IMR-90 (cell line): Measurements from ENCODE around the gene FFAR1. TPM values are rescaled to one million over a fixed set of nuclear protein-coding genes. Genes with fewer than 3 reads are reported as not detected.

Source experiments
- ATAC-seq: fragments of 200-7000 bp; cut with Tn5 transposase; 2 replicates; pipeline ENCODE4 v1.9.1; 2020; ENCODE audit warnings: low read depth, mild to moderate bottlenecking, moderate library complexity
- BruUV-seq: library from RNA; stranded (reverse); fragments of 400-500 nt; replicated peaks from 2 replicates; lab custom pipeline; 2021; lab: Mats Ljungman, UMichigan
- CTCF ChIA-PET: fragments of 300-600 bp; formaldehyde crosslinking; extraction: SDS; loops from one replicate; lab custom pipeline; 2021; ENCODE audit warnings: antibody characterized with exemption; lab: Yijun Ruan, JAX
- POLR2A ChIA-PET: fragments of 300-600 bp; sonication (Branson Sonifier 250); formaldehyde crosslinking; loops from one replicate; lab custom pipeline; 2022; ENCODE audit warnings: antibody characterized with exemption; ENCODE audit not compliant: unreplicated experiment; lab: Charles Lee
- DNase-seq: peaks from one replicate; pipeline ENCODE4 v3.0.0; 2013
- H2AFZ ChIP-seq: replicated peaks from 2 replicates; pipeline ENCODE3; 2013; ENCODE audit warnings: low read length, mild to moderate bottlenecking; ENCODE audit not compliant: poor library complexity
- H2AK5ac ChIP-seq: 2 replicates; pipeline ENCODE4 v1.6.1; 2013; ENCODE audit warnings: low read depth, low read length, inconsistent platforms
- H2AK9ac ChIP-seq: replicated peaks from 2 replicates; pipeline ENCODE3; 2013; ENCODE audit warnings: mild to moderate bottlenecking, low read depth, low read length, moderate library complexity; ENCODE audit not compliant: poor library complexity
- H2BK120ac ChIP-seq: 2 replicates; pipeline ENCODE4 v1.6.1; 2013; ENCODE audit warnings: low read depth, low read length, inconsistent platforms
- H2BK15ac ChIP-seq: 3 replicates; pipeline ENCODE4 v1.6.1; 2013; ENCODE audit warnings: low read depth, low read length, inconsistent platforms
- H2BK20ac ChIP-seq: 2 replicates; pipeline ENCODE4 v1.6.1; 2013; ENCODE audit warnings: low read depth, mild to moderate bottlenecking, inconsistent platforms, low read length, moderate library complexity
- H2BK5ac ChIP-seq: 2 replicates; pipeline ENCODE4 v1.6.1; 2013; ENCODE audit warnings: mild to moderate bottlenecking, low read depth, low read length, inconsistent platforms; ENCODE audit not compliant: poor library complexity, severe bottlenecking
- H3K14ac ChIP-seq: replicated peaks from 2 replicates; pipeline ENCODE4 v1.6.1; 2013; ENCODE audit warnings: low read depth, low read length, inconsistent platforms
- H3K18ac ChIP-seq: 2 replicates; pipeline ENCODE4 v1.6.1; 2013; ENCODE audit warnings: low read depth, low read length, control low read depth
- H3K23ac ChIP-seq: 2 replicates; pipeline ENCODE4 v1.6.1; 2013; ENCODE audit warnings: low read depth, low read length, inconsistent platforms
- H3K27ac ChIP-seq: 2 replicates; pipeline ENCODE4 v1.5.1; 2013; ENCODE audit warnings: mild to moderate bottlenecking, control low read depth, low read length; ENCODE audit not compliant: insufficient read depth
- H3K27me3 ChIP-seq: 2 replicates; pipeline ENCODE4 v1.6.1; 2013; ENCODE audit warnings: low read length; ENCODE audit not compliant: control insufficient read depth, insufficient read depth
- H3K36me3 ChIP-seq: 2 replicates; pipeline ENCODE4 v1.6.1; 2013; ENCODE audit warnings: low read length, mixed read lengths; ENCODE audit not compliant: control insufficient read depth, insufficient read depth
- H3K4ac ChIP-seq: 2 replicates; pipeline ENCODE4 v1.6.1; 2013; ENCODE audit warnings: low read depth, low read length, inconsistent platforms
- H3K4me1 ChIP-seq: 2 replicates; pipeline ENCODE4 v1.6.1; 2013; ENCODE audit warnings: low read length, mixed read lengths; ENCODE audit not compliant: control insufficient read depth, insufficient read depth
- H3K4me2 ChIP-seq: 2 replicates; pipeline ENCODE4 v1.6.1; 2013; ENCODE audit warnings: low read depth, mild to moderate bottlenecking, control low read depth, low read length, moderate library complexity
- H3K4me3 ChIP-seq: 2 replicates; pipeline ENCODE4 v1.5.1; 2013; ENCODE audit warnings: low read depth, mild to moderate bottlenecking, control low read depth, low read length, moderate library complexity; ENCODE audit not compliant: insufficient read depth
- H3K56ac ChIP-seq: 2 replicates; pipeline ENCODE4 v1.6.1; 2013; ENCODE audit warnings: low read length, inconsistent platforms; ENCODE audit not compliant: insufficient read depth; ENCODE audit errors: extremely low read depth
- H3K79me1 ChIP-seq, 2 experiments: 2 replicates each; pipeline ENCODE4 v1.6.1; 2013; ENCODE audit warnings: low read length in 2 of 2, inconsistent platforms in 1 of 2, low read depth in 1 of 2
- H3K9ac ChIP-seq: 2 replicates; pipeline ENCODE4 v1.6.1; 2013; ENCODE audit warnings: low read depth, low read length, control low read depth
- H3K9me1 ChIP-seq: 2 replicates; pipeline ENCODE4 v1.6.1; 2013; ENCODE audit warnings: low read length, inconsistent platforms; ENCODE audit not compliant: insufficient read depth
- H3K9me3 ChIP-seq: 2 replicates; pipeline ENCODE4 v1.6.1; 2013; ENCODE audit warnings: low read length; ENCODE audit not compliant: control insufficient read depth, insufficient read depth
- H4K20me1 ChIP-seq: 2 replicates; pipeline ENCODE4 v1.6.1; 2013; ENCODE audit warnings: low read length, inconsistent platforms; ENCODE audit not compliant: insufficient read depth
- H4K5ac ChIP-seq: 2 replicates; pipeline ENCODE4 v1.6.1; 2013; ENCODE audit warnings: mild to moderate bottlenecking, low read depth, low read length, control low read depth
- H4K8ac ChIP-seq, 2 experiments: 2 replicates each; pipeline ENCODE4 v1.6.1; 2013; ENCODE audit warnings: low read depth in 2 of 2, low read length in 2 of 2, control low read depth in 1 of 2, inconsistent platforms in 1 of 2
- H4K91ac ChIP-seq: 2 replicates; pipeline ENCODE4 v1.6.1; 2013; ENCODE audit warnings: low read depth, low read length, inconsistent platforms; ENCODE audit not compliant: insufficient read depth
- BHLHE40 ChIP-seq: fragments of 150-350 bp; IDR thresholded peaks from 2 replicates; pipeline ENCODE4 v1.6.1; 2016; ENCODE audit warnings: mild to moderate bottlenecking, low read depth, low read length
- CTCF ChIP-seq: conservative IDR thresholded peaks from 2 replicates; pipeline ENCODE4 v1.5.1; 2012; ENCODE audit warnings: mild to moderate bottlenecking, low read depth, low read length, improper control_type of control experiment
- MAFK ChIP-seq: IDR thresholded peaks from 2 replicates; pipeline ENCODE4 v1.6.1; 2012; ENCODE audit warnings: low read depth, low read length, improper control_type of control experiment
- MAZ ChIP-seq: IDR thresholded peaks from 2 replicates; pipeline ENCODE4 v1.6.1; 2012; ENCODE audit warnings: low read depth, mild to moderate bottlenecking, low read length, improper control_type of control experiment, moderate library complexity, borderline replicate concordance
- MXI1 ChIP-seq: IDR thresholded peaks from 2 replicates; pipeline ENCODE4 v1.6.1; 2012; ENCODE audit warnings: low read depth, mild to moderate bottlenecking, low read length, moderate library complexity, borderline replicate concordance
- POLR2A ChIP-seq: IDR thresholded peaks from 2 replicates; pipeline ENCODE4 v1.6.1; 2012; ENCODE audit warnings: mild to moderate bottlenecking, low read depth, low read length
- RAD21 ChIP-seq: IDR thresholded peaks from 2 replicates; pipeline ENCODE4 v1.6.1; 2012; ENCODE audit warnings: low read length, improper control_type of control experiment
- RCOR1 ChIP-seq: IDR thresholded peaks from 2 replicates; pipeline ENCODE4 v1.6.1; 2012; ENCODE audit warnings: mild to moderate bottlenecking, low read length, improper control_type of control experiment; ENCODE audit not compliant: insufficient replicate concordance
- RFX5 ChIP-seq: IDR thresholded peaks from 2 replicates; pipeline ENCODE4 v1.8.0; 2012; ENCODE audit warnings: low read depth, mild to moderate bottlenecking, low read length, moderate library complexity
- USF2 ChIP-seq: fragments of 150-350 bp; IDR thresholded peaks from 2 replicates; pipeline ENCODE4 v1.6.1; 2017; ENCODE audit warnings: mild to moderate bottlenecking, antibody characterized with exemption, low read length, low read depth
- WGBS, 2 experiments: methylation state at CpG; one replicate each; pipeline versions ENCODE4 v1.1.5 to v1.1.7; 2013; ENCODE audit warnings: missing lambda C conversion rate in 2 of 2; ENCODE audit not compliant: insufficient read length in 1 of 2; ENCODE audit errors: extremely low coverage in 2 of 2; 5-methylcytosine and 5-hydroxymethylcytosine counted together
- dilution Hi-C: fragments of 300-500 bp; cut with HindIII; formaldehyde crosslinking; loops from one replicate; pipeline ENCODE4 v1.14.3; 2018; ENCODE audit warnings: low sequenced_read_pairs; ENCODE audit not compliant: unreplicated experiment
- in situ Hi-C: fragments of 300-500 bp; cut with MboI; formaldehyde crosslinking; loops from 3 replicates; pipeline ENCODE4 v1.14.3; 2019; ENCODE audit warnings: low sequenced_read_pairs, inconsistent platforms, mixed read lengths
- intact Hi-C: fragments of 100-400 bp; cut with micrococcal nuclease; formaldehyde crosslinking; loops from 2 replicates; pipeline ENCODE4 v1.10.0; 2022
- polyA plus RNA-seq, 3 experiments: library from polyadenylated mRNA; depleted of rRNA; stranded (reverse); fragments of >200 nt; gene quantifications; 2 replicates each; pipeline ENCODE4 v1.2.3, GENCODE V29; 2012; ENCODE audit warnings: low replicate concordance in 1 of 3
- total RNA-seq: library from RNA; depleted of rRNA; stranded (reverse); fragments of >200 nt; gene quantifications from 2 replicates; pipeline ENCODE4 v1.2.3, GENCODE V29; 2012

Gene FFAR1
- total and polyA plus RNA-seq, 2 of the 4 experiments (the other 2 are of a cell fraction): not detected

- H4K8ac ChIP-seq: no peak overlapping the region
- H3K27me3 ChIP-seq: peaks cover 4% of the 10 kb centered on the region
- H2AFZ ChIP-seq: no peak overlapping the region
- no peak overlapping the region for H2BK120ac ChIP-seq
- H3K4ac ChIP-seq: no peak overlapping the region
- H3K23ac ChIP-seq: no peak overlapping the region
- H2AK5ac ChIP-seq: no peak overlapping the region
- H2BK5ac ChIP-seq: no peak overlapping the region
- no peak overlapping the region for H3K4me2 ChIP-seq
- no peak overlapping the region for H4K91ac ChIP-seq
- no TSS peak for BruUV-seq
- no peak overlapping the region for H3K9ac ChIP-seq
- no peak for DNase-seq
- in situ Hi-C loops: no loop called here
- no peak overlapping the region for H4K5ac ChIP-seq
- no peaks in the 10 kb centered on the region for H4K20me1 ChIP-seq
- no peak overlapping the region for H2AK9ac ChIP-seq
- no peaks in the 10 kb centered on the region for H3K36me3 ChIP-seq
- ChIA-PET POLR2A (no interaction called here), CTCF (no interaction called here)
- H3K56ac ChIP-seq: no peak overlapping the region
- H3K4me3 ChIP-seq: no peak overlapping the region
- 40% methylated on average over 2 of the region's 6 CpGs; no CpG with 5 or more reads in 1 of the 2 experiments for WGBS, 2 experiments
- no peaks in the 10 kb centered on the region for H3K79me1 ChIP-seq
- intact Hi-C loops: no loop called here
- no peaks in the 10 kb centered on the region for H3K4me1 ChIP-seq
- peaks cover 3% of the 10 kb centered on the region for H3K9me3 ChIP-seq
- no peak overlapping the region for H3K18ac ChIP-seq
- dilution Hi-C loops: no loop called here
- H3K27ac ChIP-seq: no peak overlapping the region
- TF ChIP-seq MAFK (no peak), USF2 (no peak), RFX5 (no peak), MAZ (no peak), RAD21 (no peak), RCOR1 (no peak), BHLHE40 (no peak), CTCF (no peak), MXI1 (no peak), POLR2A (no peak)
- no peak overlapping the region for H2BK20ac ChIP-seq
- no peaks in the 10 kb centered on the region for H3K9me1 ChIP-seq
- ATAC-seq: no peak
- H3K14ac ChIP-seq: no peak overlapping the region
- H2BK15ac ChIP-seq: no peak overlapping the region
Measured at GRCh38 chr19:35381926-35382325, 34.2 kb downstream of the FFAR1 start.
